Measurements from ENCODE around the gene JADE2.
A peak's percentile ranks its signal among the peaks of the same experiment; 100 is the strongest.

Gene JADE2

DNA sequence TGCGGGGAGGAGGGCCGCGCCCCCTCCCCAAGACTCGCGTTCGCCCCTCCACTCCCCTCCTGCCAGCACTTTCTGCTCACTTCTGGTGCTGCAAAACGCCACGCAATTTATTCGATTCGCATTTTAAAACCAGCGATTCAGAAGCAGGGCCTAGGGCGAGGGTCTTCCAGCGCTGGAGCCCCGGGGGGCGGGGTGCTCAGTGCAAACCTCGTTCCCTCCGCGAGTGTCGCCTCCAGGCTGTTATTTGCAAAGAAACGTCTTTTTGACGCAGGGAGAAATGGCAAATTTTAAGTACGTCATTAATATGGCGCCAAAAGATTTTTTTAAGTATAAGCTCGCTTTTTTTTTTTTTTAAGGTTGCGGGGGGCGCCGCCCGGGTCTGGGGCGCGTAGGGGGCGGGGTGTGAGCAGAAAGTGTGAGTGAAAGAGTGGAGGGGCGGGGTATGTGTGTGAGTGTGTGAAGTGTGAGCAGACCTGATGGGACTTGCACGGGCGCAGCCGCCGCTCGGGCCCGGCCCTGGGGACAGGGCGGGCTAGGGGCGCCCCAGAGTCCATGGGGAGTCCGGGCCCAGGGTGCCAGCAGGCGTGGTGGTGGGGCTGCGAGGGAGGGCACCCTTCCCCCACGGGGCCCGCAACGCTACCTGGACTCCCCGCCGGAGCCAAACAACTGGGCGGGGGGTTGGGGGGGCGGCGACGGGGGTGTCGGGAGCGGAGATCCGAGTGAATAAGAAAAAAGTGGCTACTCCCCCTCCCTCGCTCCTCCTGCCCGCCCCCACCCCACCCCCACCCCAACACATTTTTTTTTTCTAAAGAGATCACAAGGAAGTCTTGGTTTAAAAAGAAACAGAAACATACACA is at the start of gene JADE2:
Gene JADE2 (plus strand): TSS at position 845 of the 857 bp plus-strand sequence. CDS start 10,188 bp downstream, outside the sequence.
- Histone ChIP-seq H3K9ac (ENCODE audit: insufficient read length, low read depth) (peak within 1 kb of the TSS; percentile 91), H3K4me3 (ENCODE audit: insufficient read length, low read depth) (peak within 1 kb of the TSS; percentile 83), H3K9me3 (ENCODE audit: insufficient read depth, low read length) (no peaks in the 10 kb centered on the region), H3K27me3 (ENCODE audit: insufficient read depth, insufficient read length) (no peaks in the 10 kb centered on the region), H3K4me1 (ENCODE audit: insufficient read depth, insufficient read length) (peaks cover 4% of the 10 kb centered on the region), H3K36me3 (ENCODE audit: insufficient read depth, insufficient read length, low read length) (peaks cover 4% of the 10 kb centered on the region)
- TF ChIP-seq YY1 (IDR thresholded peaks at IDR 0.05; ENCODE audit: insufficient read depth, insufficient read length) (no peak), ZNF274 (IDR thresholded peaks at IDR 0.05; ENCODE audit: low read depth, low read length) (no peak), SUZ12 (IDR thresholded peaks at IDR 0.05; ENCODE audit: extremely low read depth, insufficient read depth, insufficient read length) (no peak)
- DNase-seq (ENCODE audit: low read depth, low spot score) = no peak

DNA sequence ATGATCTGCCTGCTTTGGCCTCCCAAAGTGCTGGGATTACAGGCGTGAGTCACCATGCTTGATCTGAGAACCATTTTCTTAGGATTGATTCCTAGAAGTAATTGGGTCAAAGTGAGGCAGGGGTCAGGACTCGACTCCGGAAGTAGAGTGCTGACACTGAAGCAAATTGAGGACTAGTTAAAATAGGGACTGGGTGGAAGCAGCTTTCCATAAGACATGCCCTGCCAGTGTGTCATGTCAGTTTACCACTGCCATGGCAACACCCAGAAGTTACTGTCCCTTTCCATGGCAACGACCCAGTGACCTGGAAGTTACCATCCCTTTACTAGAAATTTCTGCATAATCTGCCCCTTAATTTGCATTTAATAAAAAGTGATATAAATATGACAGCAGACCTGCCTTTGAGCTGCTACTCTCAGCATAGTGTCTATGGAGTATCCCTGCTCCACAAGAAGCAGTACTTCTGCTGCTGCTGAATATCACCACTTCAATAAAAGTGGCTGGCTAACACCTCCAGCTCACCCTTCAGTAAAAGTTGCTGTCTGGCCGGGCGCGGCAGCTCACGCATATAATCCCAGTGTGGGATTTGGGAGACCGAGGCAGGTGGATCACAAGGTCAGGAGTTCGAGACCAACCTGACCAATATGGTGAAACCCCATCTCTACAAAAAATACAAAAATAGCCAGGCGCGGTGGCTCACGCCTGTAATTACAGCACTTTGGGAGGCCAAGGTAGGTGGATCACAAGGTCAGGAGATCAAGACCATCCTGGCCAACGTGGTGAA is 47.8 kb upstream of the JADE2 start:
- no peaks in the 10 kb centered on the region for H3K4me1 ChIP-seq (ENCODE audit: insufficient read depth, insufficient read length)
- no peak overlapping the region for H3K4me3 ChIP-seq (ENCODE audit: insufficient read length, low read depth)
- H3K27me3 ChIP-seq (ENCODE audit: insufficient read depth, insufficient read length) = no peaks in the 10 kb centered on the region
- DNase-seq (ENCODE audit: low read depth, low spot score) = no peak
- no peaks in the 10 kb centered on the region for H3K9me3 ChIP-seq (ENCODE audit: insufficient read depth, low read length)
- H3K36me3 ChIP-seq (ENCODE audit: insufficient read depth, insufficient read length, low read length) = no peaks in the 10 kb centered on the region
- no peak overlapping the region for H3K9ac ChIP-seq (ENCODE audit: insufficient read length, low read depth)
- TF ChIP-seq ZNF274 (IDR thresholded peaks at IDR 0.05; ENCODE audit: low read depth, low read length) (no peak), YY1 (IDR thresholded peaks at IDR 0.05; ENCODE audit: insufficient read depth, insufficient read length) (no peak), SUZ12 (IDR thresholded peaks at IDR 0.05; ENCODE audit: extremely low read depth, insufficient read depth, insufficient read length) (no peak)

DNA sequence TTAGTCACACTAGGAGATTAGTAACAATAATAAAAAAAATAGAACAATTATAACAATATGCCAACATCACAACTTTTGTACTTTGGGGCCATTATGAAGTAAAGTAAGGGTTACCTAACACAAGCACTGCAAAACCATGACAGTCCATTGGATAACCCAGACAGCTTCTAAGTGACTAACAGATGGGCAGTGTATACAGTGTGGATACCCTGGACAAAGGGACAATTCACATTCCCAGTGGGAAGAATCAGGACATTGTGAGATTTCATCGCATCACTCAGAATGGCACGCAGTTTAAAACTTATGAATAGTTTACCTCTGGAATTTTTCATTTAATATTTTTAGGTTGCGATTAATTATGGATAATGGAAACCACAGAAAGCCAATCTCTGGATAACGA is 45.6 kb upstream of the JADE2 start:
- H3K9me3 ChIP-seq (ENCODE audit: insufficient read depth, low read length) = peaks cover 1% of the 10 kb centered on the region
- no peaks in the 10 kb centered on the region for H3K36me3 ChIP-seq (ENCODE audit: insufficient read depth, insufficient read length, low read length)
- no peak for DNase-seq (ENCODE audit: low read depth, low spot score)
- H3K9ac ChIP-seq (ENCODE audit: insufficient read length, low read depth) = no peak overlapping the region
- no peaks in the 10 kb centered on the region for H3K4me1 ChIP-seq (ENCODE audit: insufficient read depth, insufficient read length)
- TF ChIP-seq SUZ12 (IDR thresholded peaks at IDR 0.05; ENCODE audit: extremely low read depth, insufficient read depth, insufficient read length) (no peak), YY1 (IDR thresholded peaks at IDR 0.05; ENCODE audit: insufficient read depth, insufficient read length) (no peak), ZNF274 (IDR thresholded peaks at IDR 0.05; ENCODE audit: low read depth, low read length) (no peak)
- no peaks in the 10 kb centered on the region for H3K27me3 ChIP-seq (ENCODE audit: insufficient read depth, insufficient read length)
- no peak overlapping the region for H3K4me3 ChIP-seq (ENCODE audit: insufficient read length, low read depth)

DNA sequence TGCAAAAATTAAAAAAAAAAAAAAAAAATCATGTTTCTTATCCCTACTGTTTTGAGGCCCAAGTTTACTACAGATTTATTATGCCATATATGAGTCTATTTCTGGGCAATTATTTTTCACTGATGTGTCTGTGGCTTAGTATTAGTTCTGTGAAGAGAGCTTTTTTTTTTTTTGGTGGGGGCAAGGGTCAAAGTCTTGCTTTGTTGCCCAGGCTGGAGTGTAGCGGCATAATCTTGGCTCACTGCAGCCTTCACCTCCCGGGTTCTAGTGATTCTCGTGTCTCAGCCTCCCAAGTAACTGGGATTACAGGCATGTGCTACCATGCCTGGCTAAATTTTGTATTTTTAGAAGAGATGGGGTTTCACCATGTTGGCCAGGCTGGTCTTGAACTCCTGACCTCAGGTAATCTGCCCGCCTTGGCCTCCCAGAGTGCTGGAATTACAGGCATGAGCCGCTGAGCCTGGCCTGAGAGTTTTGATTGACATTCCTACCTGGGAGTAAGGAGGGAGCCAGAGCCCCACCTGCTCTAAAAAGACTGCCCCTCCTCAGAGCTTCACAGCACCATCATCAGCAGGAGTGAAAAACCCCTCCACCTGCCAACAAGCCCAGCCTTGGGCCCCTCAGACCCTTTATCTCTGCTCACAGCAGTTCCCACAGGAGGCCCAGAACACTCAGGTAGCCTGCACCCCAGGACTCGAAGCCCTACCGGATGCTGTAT is 36.1 kb upstream of the JADE2 start:
- Histone ChIP-seq H3K27me3 (ENCODE audit: insufficient read depth, insufficient read length) (no peaks in the 10 kb centered on the region), H3K4me3 (ENCODE audit: insufficient read length, low read depth) (no peak overlapping the region), H3K9me3 (ENCODE audit: insufficient read depth, low read length) (peaks cover 14% of the 10 kb centered on the region), H3K36me3 (ENCODE audit: insufficient read depth, insufficient read length, low read length) (no peaks in the 10 kb centered on the region), H3K4me1 (ENCODE audit: insufficient read depth, insufficient read length) (no peaks in the 10 kb centered on the region), H3K9ac (ENCODE audit: insufficient read length, low read depth) (no peak overlapping the region)
- TF ChIP-seq ZNF274 (IDR thresholded peaks at IDR 0.05; ENCODE audit: low read depth, low read length) (no peak), SUZ12 (IDR thresholded peaks at IDR 0.05; ENCODE audit: extremely low read depth, insufficient read depth, insufficient read length) (no peak), YY1 (IDR thresholded peaks at IDR 0.05; ENCODE audit: insufficient read depth, insufficient read length) (no peak)
- DNase-seq (ENCODE audit: low read depth, low spot score) = no peak

DNA sequence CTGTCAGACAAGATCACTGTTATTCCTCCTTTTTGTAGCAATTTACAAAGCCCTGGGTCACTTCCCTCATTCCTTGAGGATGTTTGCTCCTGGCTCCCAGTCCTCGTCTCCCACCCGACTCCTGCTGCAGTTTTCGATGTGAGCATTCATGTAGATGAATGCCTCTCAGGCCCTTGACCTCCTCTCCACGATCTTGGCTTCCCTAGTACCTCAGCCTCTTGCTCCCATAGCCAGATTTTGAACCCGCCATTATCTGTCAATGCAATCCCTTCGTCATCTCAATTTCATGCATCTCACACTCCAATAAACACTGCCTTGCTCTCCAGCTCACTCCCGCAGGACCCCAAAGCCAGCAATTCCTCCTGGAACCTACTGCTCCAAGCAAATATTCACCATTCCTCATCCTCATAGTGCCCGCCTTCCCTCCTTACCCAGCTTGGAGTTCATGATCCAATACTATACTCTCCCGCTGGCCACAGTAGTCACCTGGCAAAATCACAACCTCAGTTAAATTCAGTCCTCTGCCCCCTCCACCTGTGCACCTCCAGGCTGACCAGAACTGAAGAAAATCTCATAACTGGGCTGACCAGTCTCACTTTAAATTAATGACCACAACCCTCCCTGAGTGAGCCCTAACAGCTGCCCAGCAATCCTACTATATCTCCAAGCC is 35.1 kb upstream of the JADE2 start:
- TF ChIP-seq SUZ12 (IDR thresholded peaks at IDR 0.05; ENCODE audit: extremely low read depth, insufficient read depth, insufficient read length) = no peak
- TF ChIP-seq ZNF274 (IDR thresholded peaks at IDR 0.05; ENCODE audit: low read depth, low read length) = no peak
- no peak for TF ChIP-seq YY1 (IDR thresholded peaks at IDR 0.05; ENCODE audit: insufficient read depth, insufficient read length)

DNA sequence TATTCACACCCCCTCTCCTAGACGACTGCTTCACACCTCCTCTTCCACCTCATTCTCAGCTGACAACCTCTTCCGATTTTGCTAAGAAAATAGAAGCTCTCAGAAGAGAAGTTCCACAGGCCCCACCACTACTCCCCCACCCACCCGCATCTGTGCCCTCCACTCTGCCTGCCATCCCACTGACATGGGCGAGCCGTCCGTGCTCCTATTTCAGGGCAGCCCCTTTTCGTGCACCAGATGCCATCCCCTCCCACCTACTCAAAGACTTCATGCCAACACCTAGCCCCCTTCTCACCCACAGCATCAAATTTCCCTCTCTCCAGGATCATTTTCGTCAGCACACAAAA is 34.6 kb upstream of the JADE2 start:
- H3K27me3 ChIP-seq (ENCODE audit: insufficient read depth, insufficient read length) = no peaks in the 10 kb centered on the region
- no peaks in the 10 kb centered on the region for H3K36me3 ChIP-seq (ENCODE audit: insufficient read depth, insufficient read length, low read length)
- TF ChIP-seq YY1 (IDR thresholded peaks at IDR 0.05; ENCODE audit: insufficient read depth, insufficient read length) (no peak), SUZ12 (IDR thresholded peaks at IDR 0.05; ENCODE audit: extremely low read depth, insufficient read depth, insufficient read length) (no peak), ZNF274 (IDR thresholded peaks at IDR 0.05; ENCODE audit: low read depth, low read length) (no peak)
- H3K4me1 ChIP-seq (ENCODE audit: insufficient read depth, insufficient read length) = no peaks in the 10 kb centered on the region
- peaks cover 2% of the 10 kb centered on the region; the same call in 1 of the 2 replicates for H3K9me3 ChIP-seq (ENCODE audit: insufficient read depth, low read length)
- DNase-seq (ENCODE audit: low read depth, low spot score) = no peak
- H3K9ac ChIP-seq (ENCODE audit: insufficient read length, low read depth) = no peak overlapping the region
- no peak overlapping the region for H3K4me3 ChIP-seq (ENCODE audit: insufficient read length, low read depth)

More for the DNA sequence above, 35.1 kb upstream of the JADE2 start:
- no peaks in the 10 kb centered on the region for H3K4me1 ChIP-seq (ENCODE audit: insufficient read depth, insufficient read length)
- H3K9ac ChIP-seq (ENCODE audit: insufficient read length, low read depth) = no peak overlapping the region
- H3K36me3 ChIP-seq (ENCODE audit: insufficient read depth, insufficient read length, low read length) = no peaks in the 10 kb centered on the region
- no peak for DNase-seq (ENCODE audit: low read depth, low spot score)
- H3K9me3 ChIP-seq (ENCODE audit: insufficient read depth, low read length) = peaks cover 7% of the 10 kb centered on the region
- H3K4me3 ChIP-seq (ENCODE audit: insufficient read length, low read depth) = no peak overlapping the region
- no peaks in the 10 kb centered on the region for H3K27me3 ChIP-seq (ENCODE audit: insufficient read depth, insufficient read length)
